ENCODE measurements around the gene CCDC85C. TPM values are rescaled to one million over a fixed set of nuclear protein-coding genes. Genes with fewer than 3 reads are reported as not detected.

CCDC85C gene
- total and polyA plus RNA-seq, 2 of the 8 experiments (the other 6 are each of a cell fraction or from before 2014, with no cell fraction given) = 16.8 to 35.8 TPM

DNA sequence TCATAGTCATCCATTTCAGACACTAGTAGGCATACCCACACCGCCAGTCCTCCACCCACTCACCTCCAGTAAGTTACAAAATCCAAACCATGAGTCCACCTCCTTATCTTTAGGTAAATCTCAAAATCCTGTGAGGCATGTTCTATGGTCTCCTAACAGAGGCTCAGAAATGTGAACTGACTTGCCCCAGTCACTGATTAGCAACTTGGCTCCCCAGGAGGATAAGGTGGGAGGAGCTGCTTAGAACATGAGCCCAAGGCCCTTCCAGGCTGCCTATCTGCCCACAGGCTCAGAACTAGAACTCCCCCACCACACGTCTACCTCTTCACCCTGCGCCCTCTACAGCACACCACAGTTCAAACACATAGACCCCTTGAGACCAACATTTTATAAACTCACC is 143.2 kb downstream of the CCDC85C start (continued):
- TF ChIP-seq, protein P1, sequence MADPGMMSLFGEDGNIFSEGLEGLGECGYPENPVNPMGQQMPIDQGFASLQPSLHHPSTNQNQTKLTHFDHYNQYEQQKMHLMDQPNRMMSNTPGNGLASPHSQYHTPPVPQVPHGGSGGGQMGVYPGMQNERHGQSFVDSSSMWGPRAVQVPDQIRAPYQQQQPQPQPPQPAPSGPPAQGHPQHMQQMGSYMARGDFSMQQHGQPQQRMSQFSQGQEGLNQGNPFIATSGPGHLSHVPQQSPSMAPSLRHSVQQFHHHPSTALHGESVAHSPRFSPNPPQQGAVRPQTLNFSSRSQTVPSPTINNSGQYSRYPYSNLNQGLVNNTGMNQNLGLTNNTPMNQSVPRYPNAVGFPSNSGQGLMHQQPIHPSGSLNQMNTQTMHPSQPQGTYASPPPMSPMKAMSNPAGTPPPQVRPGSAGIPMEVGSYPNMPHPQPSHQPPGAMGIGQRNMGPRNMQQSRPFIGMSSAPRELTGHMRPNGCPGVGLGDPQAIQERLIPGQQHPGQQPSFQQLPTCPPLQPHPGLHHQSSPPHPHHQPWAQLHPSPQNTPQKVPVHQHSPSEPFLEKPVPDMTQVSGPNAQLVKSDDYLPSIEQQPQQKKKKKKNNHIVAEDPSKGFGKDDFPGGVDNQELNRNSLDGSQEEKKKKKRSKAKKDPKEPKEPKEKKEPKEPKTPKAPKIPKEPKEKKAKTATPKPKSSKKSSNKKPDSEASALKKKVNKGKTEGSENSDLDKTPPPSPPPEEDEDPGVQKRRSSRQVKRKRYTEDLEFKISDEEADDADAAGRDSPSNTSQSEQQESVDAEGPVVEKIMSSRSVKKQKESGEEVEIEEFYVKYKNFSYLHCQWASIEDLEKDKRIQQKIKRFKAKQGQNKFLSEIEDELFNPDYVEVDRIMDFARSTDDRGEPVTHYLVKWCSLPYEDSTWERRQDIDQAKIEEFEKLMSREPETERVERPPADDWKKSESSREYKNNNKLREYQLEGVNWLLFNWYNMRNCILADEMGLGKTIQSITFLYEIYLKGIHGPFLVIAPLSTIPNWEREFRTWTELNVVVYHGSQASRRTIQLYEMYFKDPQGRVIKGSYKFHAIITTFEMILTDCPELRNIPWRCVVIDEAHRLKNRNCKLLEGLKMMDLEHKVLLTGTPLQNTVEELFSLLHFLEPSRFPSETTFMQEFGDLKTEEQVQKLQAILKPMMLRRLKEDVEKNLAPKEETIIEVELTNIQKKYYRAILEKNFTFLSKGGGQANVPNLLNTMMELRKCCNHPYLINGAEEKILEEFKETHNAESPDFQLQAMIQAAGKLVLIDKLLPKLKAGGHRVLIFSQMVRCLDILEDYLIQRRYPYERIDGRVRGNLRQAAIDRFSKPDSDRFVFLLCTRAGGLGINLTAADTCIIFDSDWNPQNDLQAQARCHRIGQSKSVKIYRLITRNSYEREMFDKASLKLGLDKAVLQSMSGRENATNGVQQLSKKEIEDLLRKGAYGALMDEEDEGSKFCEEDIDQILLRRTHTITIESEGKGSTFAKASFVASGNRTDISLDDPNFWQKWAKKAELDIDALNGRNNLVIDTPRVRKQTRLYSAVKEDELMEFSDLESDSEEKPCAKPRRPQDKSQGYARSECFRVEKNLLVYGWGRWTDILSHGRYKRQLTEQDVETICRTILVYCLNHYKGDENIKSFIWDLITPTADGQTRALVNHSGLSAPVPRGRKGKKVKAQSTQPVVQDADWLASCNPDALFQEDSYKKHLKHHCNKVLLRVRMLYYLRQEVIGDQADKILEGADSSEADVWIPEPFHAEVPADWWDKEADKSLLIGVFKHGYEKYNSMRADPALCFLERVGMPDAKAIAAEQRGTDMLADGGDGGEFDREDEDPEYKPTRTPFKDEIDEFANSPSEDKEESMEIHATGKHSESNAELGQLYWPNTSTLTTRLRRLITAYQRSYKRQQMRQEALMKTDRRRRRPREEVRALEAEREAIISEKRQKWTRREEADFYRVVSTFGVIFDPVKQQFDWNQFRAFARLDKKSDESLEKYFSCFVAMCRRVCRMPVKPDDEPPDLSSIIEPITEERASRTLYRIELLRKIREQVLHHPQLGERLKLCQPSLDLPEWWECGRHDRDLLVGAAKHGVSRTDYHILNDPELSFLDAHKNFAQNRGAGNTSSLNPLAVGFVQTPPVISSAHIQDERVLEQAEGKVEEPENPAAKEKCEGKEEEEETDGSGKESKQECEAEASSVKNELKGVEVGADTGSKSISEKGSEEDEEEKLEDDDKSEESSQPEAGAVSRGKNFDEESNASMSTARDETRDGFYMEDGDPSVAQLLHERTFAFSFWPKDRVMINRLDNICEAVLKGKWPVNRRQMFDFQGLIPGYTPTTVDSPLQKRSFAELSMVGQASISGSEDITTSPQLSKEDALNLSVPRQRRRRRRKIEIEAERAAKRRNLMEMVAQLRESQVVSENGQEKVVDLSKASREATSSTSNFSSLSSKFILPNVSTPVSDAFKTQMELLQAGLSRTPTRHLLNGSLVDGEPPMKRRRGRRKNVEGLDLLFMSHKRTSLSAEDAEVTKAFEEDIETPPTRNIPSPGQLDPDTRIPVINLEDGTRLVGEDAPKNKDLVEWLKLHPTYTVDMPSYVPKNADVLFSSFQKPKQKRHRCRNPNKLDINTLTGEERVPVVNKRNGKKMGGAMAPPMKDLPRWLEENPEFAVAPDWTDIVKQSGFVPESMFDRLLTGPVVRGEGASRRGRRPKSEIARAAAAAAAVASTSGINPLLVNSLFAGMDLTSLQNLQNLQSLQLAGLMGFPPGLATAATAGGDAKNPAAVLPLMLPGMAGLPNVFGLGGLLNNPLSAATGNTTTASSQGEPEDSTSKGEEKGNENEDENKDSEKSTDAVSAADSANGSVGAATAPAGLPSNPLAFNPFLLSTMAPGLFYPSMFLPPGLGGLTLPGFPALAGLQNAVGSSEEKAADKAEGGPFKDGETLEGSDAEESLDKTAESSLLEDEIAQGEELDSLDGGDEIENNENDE (IDR thresholded peaks at IDR 0.05; ENCODE audit: insufficient replicate concordance, low read length) = no peak
- no peak for TF ChIP-seq ASH2L (IDR thresholded peaks at IDR 0.05; ENCODE audit: low read length)
- no peak for TF ChIP-seq JUN (IDR thresholded peaks at IDR 0.05; ENCODE audit: low read depth, low read length)
- TF ChIP-seq, protein P2, sequence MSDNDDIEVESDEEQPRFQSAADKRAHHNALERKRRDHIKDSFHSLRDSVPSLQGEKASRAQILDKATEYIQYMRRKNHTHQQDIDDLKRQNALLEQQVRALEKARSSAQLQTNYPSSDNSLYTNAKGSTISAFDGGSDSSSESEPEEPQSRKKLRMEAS (IDR thresholded peaks at IDR 0.05) = no peak
- TF ChIP-seq, protein P3, sequence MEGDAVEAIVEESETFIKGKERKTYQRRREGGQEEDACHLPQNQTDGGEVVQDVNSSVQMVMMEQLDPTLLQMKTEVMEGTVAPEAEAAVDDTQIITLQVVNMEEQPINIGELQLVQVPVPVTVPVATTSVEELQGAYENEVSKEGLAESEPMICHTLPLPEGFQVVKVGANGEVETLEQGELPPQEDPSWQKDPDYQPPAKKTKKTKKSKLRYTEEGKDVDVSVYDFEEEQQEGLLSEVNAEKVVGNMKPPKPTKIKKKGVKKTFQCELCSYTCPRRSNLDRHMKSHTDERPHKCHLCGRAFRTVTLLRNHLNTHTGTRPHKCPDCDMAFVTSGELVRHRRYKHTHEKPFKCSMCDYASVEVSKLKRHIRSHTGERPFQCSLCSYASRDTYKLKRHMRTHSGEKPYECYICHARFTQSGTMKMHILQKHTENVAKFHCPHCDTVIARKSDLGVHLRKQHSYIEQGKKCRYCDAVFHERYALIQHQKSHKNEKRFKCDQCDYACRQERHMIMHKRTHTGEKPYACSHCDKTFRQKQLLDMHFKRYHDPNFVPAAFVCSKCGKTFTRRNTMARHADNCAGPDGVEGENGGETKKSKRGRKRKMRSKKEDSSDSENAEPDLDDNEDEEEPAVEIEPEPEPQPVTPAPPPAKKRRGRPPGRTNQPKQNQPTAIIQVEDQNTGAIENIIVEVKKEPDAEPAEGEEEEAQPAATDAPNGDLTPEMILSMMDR (IDR thresholded peaks at IDR 0.05; ENCODE audit: control extremely low read depth in 1 of 3, insufficient read depth in 1 of 3, low read depth in 1 of 3, low read length in 3 of 3) = peak in 2 of 3 experiments; percentile 17 to 43; a peak in 1 of 4 replicates
- TF ChIP-seq BRCA1 (IDR thresholded peaks at IDR 0.05; ENCODE audit: low read depth, low read length) = no peak
- no peak for TF ChIP-seq GABPA (IDR thresholded peaks at IDR 0.05; ENCODE audit: borderline replicate concordance, insufficient read depth, low read length)

Measured in H1 (cell line).